Stimulated activated naive CD4-positive, alpha-beta T cell treated with Interleukin-2 at 50 U/mL for 16 hours (primary cell): ENCODE results near the gene EHHADH.

Experiments
- DNase-seq: peaks from one replicate; lab custom pipeline; 2025; lab: John Stamatoyannopoulos, UW

EHHADH gene

GRCh38 chr3:185145511-185145910 is 108.3 kb downstream of the EHHADH start:
- DNase-seq = no peak

DNA sequence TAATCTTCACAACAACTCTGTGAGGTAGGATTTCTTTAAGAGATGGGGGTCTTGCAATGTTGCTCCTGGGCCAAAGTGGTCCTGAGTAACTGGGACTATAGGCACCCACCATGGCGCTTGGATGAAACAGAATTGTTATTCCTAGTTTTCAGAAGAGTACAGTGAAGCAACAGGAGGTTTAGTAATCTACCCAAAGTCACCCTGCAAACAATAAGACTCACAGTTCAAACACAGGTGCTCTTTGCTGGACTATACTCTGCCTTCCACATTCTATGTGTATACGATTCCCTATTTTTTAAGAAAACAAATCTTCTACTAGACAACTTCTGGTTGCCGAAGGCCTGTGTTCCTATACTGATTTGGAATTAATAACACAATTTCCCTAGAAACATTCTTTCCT is 109.1 kb downstream of the EHHADH start:
- no peak for DNase-seq
